Smooth muscle cell of the brain vasculature (primary cell): Measurements from ENCODE around the gene THYN1.

Experiments used
- DNase-seq: peaks from one replicate; pipeline ENCODE4 v3.0.0-alpha.2; 2012; ENCODE audit warnings: low read depth, low spot score

The THYN1 gene

GRCh38 chr11:134223121-134223520 lies 30.0 kb downstream of the THYN1 start:
- DNase-seq: no peak

GRCh38 chr11:134216816-134217215 lies 36.3 kb downstream of the THYN1 start:
- no peak for DNase-seq

GRCh38 chr11:134215836-134216235 lies 37.3 kb downstream of the THYN1 start:
- no peak for DNase-seq

GRCh38 chr11:134207538-134208239 lies 45.5 kb downstream of the THYN1 start:
- DNase-seq: no peak

- DNase-seq: no peak
Measured at GRCh38 chr11:134206185-134206584, 47.0 kb downstream of the THYN1 start.

GRCh38 chr11:134205729-134206128 lies 47.4 kb downstream of the THYN1 start:
- no peak for DNase-seq

GRCh38 chr11:134202661-134203060 lies 50.5 kb downstream of the THYN1 start:
- no peak for DNase-seq

- no peak for DNase-seq
Measured at GRCh38 chr11:134200688-134201087, 52.5 kb downstream of the THYN1 start.

- DNase-seq: no peak
Measured at GRCh38 chr11:134199531-134199930, 53.6 kb downstream of the THYN1 start.
